Upper lobe of left lung (tissue), 6 donors: ENCODE measurements around the gene RPL38. TPM values are rescaled to one million over a fixed set of nuclear protein-coding genes. Genes with fewer than 3 reads are reported as not detected.

ENCODE experiments used
- ATAC-seq, 2 donors: fragments of 200-7000 bp; cut with Tn5 transposase; one replicate each; pipeline ENCODE4 v1.9.1; 2022; ENCODE audit warnings: mild to moderate bottlenecking in 2 of 2, moderate library complexity in 2 of 2; ENCODE audit not compliant: low FRiP score in 2 of 2
- DNase-seq, 2 donors: peaks; one replicate each; pipeline ENCODE4 v3.0.0-alpha.2; 2019 to 2020
- H3K27ac ChIP-seq, 4 donors: fragments of 200-600 bp; sonication (generic); one replicate each; pipeline ENCODE4 v1.5.1; 2016 to 2019
- H3K27me3 ChIP-seq, 4 donors: fragments of 200-600 bp; sonication (generic); one replicate each; pipeline ENCODE4 v1.5.1; 2017 to 2019
- H3K36me3 ChIP-seq, 4 donors: fragments of 200-600 bp; sonication (generic); one replicate each; pipeline ENCODE4 v1.5.1; 2016 to 2019
- H3K4me1 ChIP-seq, 4 donors: fragments of 200-600 bp; sonication (generic); one replicate each; pipeline ENCODE4 v1.5.1; 2018 to 2019
- H3K4me3 ChIP-seq, 4 donors: fragments of 200-600 bp; sonication (generic); one replicate each; pipeline ENCODE4 v1.5.1; 2017 to 2019; ENCODE audit warnings: mild to moderate bottlenecking in 2 of 4, moderate library complexity in 1 of 4
- H3K9me3 ChIP-seq, 4 donors: fragments of 200-600 bp; sonication (generic); one replicate each; pipeline ENCODE4 v1.5.1; 2018 to 2019
- EP300 ChIP-seq, 4 donors: sonication (generic); formaldehyde crosslinking; IDR thresholded peaks; one replicate each; pipeline ENCODE4 v1.5.1; 2017; ENCODE audit warnings: antibody characterized with exemption in 4 of 4, control low read depth in 2 of 4
- POLR2A ChIP-seq, 4 donors: fragments of 450-650 bp; IDR thresholded peaks; one replicate each; pipeline ENCODE4 v1.5.1; 2016 to 2017; ENCODE audit warnings: antibody characterized with exemption in 4 of 4, mild to moderate bottlenecking in 2 of 4
- POLR2AphosphoS5 ChIP-seq, 2 donors: sonication (generic); formaldehyde crosslinking; IDR thresholded peaks; one replicate each; pipeline ENCODE4 v1.5.1; 2017; ENCODE audit warnings: antibody characterized with exemption in 2 of 2
- WGBS, 2 donors: methylation state at CpG; one replicate each; pipeline ENCODE4 v1.1.5; 2017 to 2018; 5-methylcytosine and 5-hydroxymethylcytosine counted together
- total RNA-seq, 6 donors: library from RNA; depleted of rRNA in 4 of 6; stranded (reverse); fragments of >200 nt in 4 of 6; gene quantifications; one replicate each; pipeline versions ENCODE4 v1.1.0 to v1.2.1, GENCODE V29; 2016 to 2021
- TF ChIP-seq, protein P1 (sequence below), 6 experiments: fragments of 450-650 bp in 4 of 6; fragments of 200-600 bp in 2 of 6; sonication (generic) in 2 of 6; IDR thresholded peaks; one replicate each; pipeline ENCODE4 v1.5.1; 2016 to 2019; ENCODE audit warnings: antibody characterized with exemption in 6 of 6
- donor health status: DM: no; HTN: no; CAD: no; lungs with moderate emphysema.
- donor health status: DM: no; HTN: yes; CAD: no; lungs with severe emphysema.

RPL38 gene
- total RNA-seq, 6 donors from 2014 or later = 334 to 709 (median 485) TPM

- no peak for TF ChIP-seq EP300 (IDR thresholded peaks at IDR 0.05)
- TF ChIP-seq POLR2AphosphoS5 (IDR thresholded peaks at IDR 0.05) = no peak
- TF ChIP-seq, protein P1, sequence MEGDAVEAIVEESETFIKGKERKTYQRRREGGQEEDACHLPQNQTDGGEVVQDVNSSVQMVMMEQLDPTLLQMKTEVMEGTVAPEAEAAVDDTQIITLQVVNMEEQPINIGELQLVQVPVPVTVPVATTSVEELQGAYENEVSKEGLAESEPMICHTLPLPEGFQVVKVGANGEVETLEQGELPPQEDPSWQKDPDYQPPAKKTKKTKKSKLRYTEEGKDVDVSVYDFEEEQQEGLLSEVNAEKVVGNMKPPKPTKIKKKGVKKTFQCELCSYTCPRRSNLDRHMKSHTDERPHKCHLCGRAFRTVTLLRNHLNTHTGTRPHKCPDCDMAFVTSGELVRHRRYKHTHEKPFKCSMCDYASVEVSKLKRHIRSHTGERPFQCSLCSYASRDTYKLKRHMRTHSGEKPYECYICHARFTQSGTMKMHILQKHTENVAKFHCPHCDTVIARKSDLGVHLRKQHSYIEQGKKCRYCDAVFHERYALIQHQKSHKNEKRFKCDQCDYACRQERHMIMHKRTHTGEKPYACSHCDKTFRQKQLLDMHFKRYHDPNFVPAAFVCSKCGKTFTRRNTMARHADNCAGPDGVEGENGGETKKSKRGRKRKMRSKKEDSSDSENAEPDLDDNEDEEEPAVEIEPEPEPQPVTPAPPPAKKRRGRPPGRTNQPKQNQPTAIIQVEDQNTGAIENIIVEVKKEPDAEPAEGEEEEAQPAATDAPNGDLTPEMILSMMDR (IDR thresholded peaks at IDR 0.05) = no peak
- no peak for TF ChIP-seq POLR2A (IDR thresholded peaks at IDR 0.05)
- 95% methylated on average over 20 of the region's 20 CpGs for WGBS, 2 donors
- ATAC-seq (no peak), DNase-seq (no peak)
- Histone ChIP-seq H3K4me1 (no peaks in the 10 kb centered on the region), H3K4me3 (no peak overlapping the region), H3K27me3 (no peaks in the 10 kb centered on the region), H3K36me3 (peaks cover 0 to 4% (median 0%) of the 10 kb centered on the region in 4 donors), H3K9me3 (no peaks in the 10 kb centered on the region), H3K27ac (no peak overlapping the region)
These were observed 21.7 kb downstream of the RPL38 start for GRCh38 chr17:74224959-74225725.

- no peak for DNase-seq
- TF ChIP-seq POLR2AphosphoS5 (IDR thresholded peaks at IDR 0.05) (no peak), EP300 (IDR thresholded peaks at IDR 0.05) (no peak), POLR2A (IDR thresholded peaks at IDR 0.05) (no peak)
- TF ChIP-seq, protein P1 (IDR thresholded peaks at IDR 0.05) = no peak
- ATAC-seq = no peak
- H3K36me3 ChIP-seq = peaks cover 0 to 4% (median 0%) of the 10 kb centered on the region in 4 donors
- no peak overlapping the region for H3K4me3 ChIP-seq
- WGBS, 2 donors = 54 to 75% methylated on average over 6 of the region's 6 CpGs
- no peak overlapping the region for H3K27ac ChIP-seq
- H3K27me3 ChIP-seq = no peaks in the 10 kb centered on the region
- H3K9me3 ChIP-seq = no peaks in the 10 kb centered on the region
- no peaks in the 10 kb centered on the region for H3K4me1 ChIP-seq
These were observed 22.8 kb downstream of the RPL38 start for GRCh38 chr17:74226252-74226651.

GRCh38 chr17:74227271-74228080 lies 24.0 kb downstream of the RPL38 start:
- ATAC-seq (no peak), DNase-seq (no peak)
- no peaks in the 10 kb centered on the region for H3K4me1 ChIP-seq
- TF ChIP-seq, protein P1 (IDR thresholded peaks at IDR 0.05) = no peak
- 83 to 88% methylated on average over 10 of the region's 10 CpGs for WGBS, 2 donors
- H3K9me3 ChIP-seq = no peaks in the 10 kb centered on the region
- H3K4me3 ChIP-seq = no peak overlapping the region
- H3K27ac ChIP-seq = no peak overlapping the region
- peaks cover 0 to 4% (median 0%) of the 10 kb centered on the region in 4 donors for H3K36me3 ChIP-seq
- H3K27me3 ChIP-seq = no peaks in the 10 kb centered on the region

- no peaks in the 10 kb centered on the region for H3K9me3 ChIP-seq
- WGBS, 2 donors = 84 to 88% methylated on average over 5 of the region's 5 CpGs
- no peaks in the 10 kb centered on the region for H3K27me3 ChIP-seq
- peaks cover 0 to 4% (median 0%) of the 10 kb centered on the region in 4 donors for H3K36me3 ChIP-seq
- DNase-seq = no peak
- H3K27ac ChIP-seq = no peak overlapping the region
- no peak for ATAC-seq
- no peak overlapping the region for H3K4me3 ChIP-seq
- H3K4me1 ChIP-seq = no peaks in the 10 kb centered on the region
- TF ChIP-seq POLR2AphosphoS5 (IDR thresholded peaks at IDR 0.05) (no peak), EP300 (IDR thresholded peaks at IDR 0.05) (no peak), POLR2A (IDR thresholded peaks at IDR 0.05) (no peak)
- TF ChIP-seq, protein P1 (IDR thresholded peaks at IDR 0.05) = no peak
These were observed 25.0 kb downstream of the RPL38 start for GRCh38 chr17:74228306-74228978.
